MCF 10A (cell line): ENCODE results near the gene MED10. TPM values are rescaled to one million over a fixed set of nuclear protein-coding genes. Genes with fewer than 3 reads are reported as not detected.

Source experiments
- BruUV-seq: library from RNA; stranded (reverse); fragments of 400-500 nt; replicated peaks from 2 replicates; lab custom pipeline; 2021; lab: Mats Ljungman, UMichigan
- CTCF ChIA-PET: fragments of 300-600 bp; sonication (Branson Sonifier 250); formaldehyde crosslinking; extraction: SDS; loops from one replicate; lab custom pipeline; 2021; ENCODE audit warnings: antibody characterized with exemption, inconsistent platforms; lab: Yijun Ruan, JAX
- POLR2A ChIA-PET: fragments of 300-600, 350-650 bp; sonication (Branson Sonifier 250); formaldehyde crosslinking; extraction: SDS; loops from one replicate; lab custom pipeline; 2020; ENCODE audit warnings: antibody characterized with exemption, inconsistent platforms; lab: Yijun Ruan, JAX
- DNase-seq: peaks from one replicate; pipeline ENCODE4 v3.0.0-alpha.2; 2018; ENCODE audit not compliant: unreplicated experiment
- H3K27ac Mint-ChIP-seq: one replicate; pipeline ENCODE4 v1.8.0; 2022; ENCODE audit warnings: mild to moderate bottlenecking, low read depth, mixed read lengths; ENCODE audit not compliant: unreplicated experiment
- H3K27me3 Mint-ChIP-seq: one replicate; pipeline ENCODE4 v1.8.0; 2022; ENCODE audit warnings: mixed read lengths; ENCODE audit not compliant: insufficient read depth, unreplicated experiment
- H3K36me3 Mint-ChIP-seq: one replicate; pipeline ENCODE4 v1.8.0; 2022; ENCODE audit warnings: mild to moderate bottlenecking, moderate library complexity, mixed read lengths; ENCODE audit not compliant: insufficient read depth, unreplicated experiment
- H3K4me1 Mint-ChIP-seq: one replicate; pipeline ENCODE4 v1.8.0; 2022; ENCODE audit warnings: mixed read lengths; ENCODE audit not compliant: insufficient read depth, unreplicated experiment
- H3K4me3 Mint-ChIP-seq: one replicate; pipeline ENCODE4 v1.8.0; 2022; ENCODE audit warnings: mild to moderate bottlenecking, moderate library complexity, mixed read lengths; ENCODE audit not compliant: unreplicated experiment
- H3K9me3 Mint-ChIP-seq: one replicate; pipeline ENCODE4 v1.8.0; 2022; ENCODE audit warnings: mixed read lengths; ENCODE audit not compliant: unreplicated experiment
- CTCF ChIP-seq: fragments of 200-600 bp; IDR thresholded peaks from one replicate; pipeline ENCODE4 v1.8.0; 2022; ENCODE audit warnings: antibody characterized with exemption, mild to moderate bottlenecking; ENCODE audit not compliant: unreplicated experiment
- intact Hi-C: fragments of 100-400 bp; cut with micrococcal nuclease; formaldehyde crosslinking; loops from 2 replicates; pipeline ENCODE4 v1.14.1; 2022
- total RNA-seq: library from RNA; stranded (reverse); gene quantifications from 2 replicates; pipeline ENCODE4 v1.2.3, GENCODE V29; 2022

Gene MED10
- total RNA-seq, 1 experiment from 2014 or later = 85.1 TPM

GRCh38 chr5:6408627-6409446 lies 30.5 kb upstream of the MED10 start:
- Mint-ChIP-seq H3K27me3 (peaks cover 20% of the 10 kb centered on the region), H3K9me3 (no peaks in the 10 kb centered on the region), H3K4me3 (no peak overlapping the region), H3K27ac (no peak overlapping the region), H3K36me3 (no peaks in the 10 kb centered on the region), H3K4me1 (no peaks in the 10 kb centered on the region)
- ChIA-PET CTCF (interaction anchor here (0.6 to 0.7 kb wide), 2 partner anchors 772 to 926 kb away, joined by 3 read pairs; no protein-coding TSS in a partner anchor), POLR2A (no interaction called here)
- TF ChIP-seq CTCF = no peak
- intact Hi-C loops = no loop called here
- no peak for DNase-seq
- BruUV-seq = no TSS peak

GRCh38 chr5:6408260-6408596 lies 29.9 kb upstream of the MED10 start:
- POLR2A ChIA-PET = no interaction called here
- TF ChIP-seq CTCF = no peak
- Mint-ChIP-seq H3K27ac (no peak overlapping the region), H3K36me3 (peaks cover 3% of the 10 kb centered on the region), H3K4me3 (no peak overlapping the region), H3K27me3 (peaks cover 15% of the 10 kb centered on the region), H3K9me3 (no peaks in the 10 kb centered on the region), H3K4me1 (no peaks in the 10 kb centered on the region)
- no peak for DNase-seq
- CTCF ChIA-PET = interaction anchor here (0.7 to 0.8 kb wide), 3 partner anchors 35 to 773 kb away, joined by 3 to 5 read pairs (median 3); no protein-coding TSS in a partner anchor
- BruUV-seq = no TSS peak
- intact Hi-C loops = no loop called here

GRCh38 chr5:6407558-6408259 lies 29.4 kb upstream of the MED10 start:
- Mint-ChIP-seq H3K36me3 (peaks cover 6% of the 10 kb centered on the region), H3K4me3 (no peak overlapping the region), H3K27ac (no peak overlapping the region), H3K27me3 (peaks cover 10% of the 10 kb centered on the region), H3K9me3 (no peaks in the 10 kb centered on the region), H3K4me1 (no peaks in the 10 kb centered on the region)
- ChIA-PET CTCF (interaction anchor here (0.5 to 0.8 kb wide), 3 partner anchors 34 to 395 kb away, joined by 3 to 5 read pairs (median 3); no protein-coding TSS in a partner anchor), POLR2A (no interaction called here)
- intact Hi-C loops = no loop called here
- DNase-seq = no peak
- no TSS peak for BruUV-seq
- TF ChIP-seq CTCF = no peak

GRCh38 chr5:6405591-6405990 lies 27.2 kb upstream of the MED10 start:
- Mint-ChIP-seq H3K27me3 (no peaks in the 10 kb centered on the region), H3K9me3 (no peaks in the 10 kb centered on the region)

More at GRCh38 chr5:6405591-6405990, 27.2 kb upstream of the MED10 start:
- CTCF ChIA-PET = no interaction called here
- TF ChIP-seq CTCF = no peak
- BruUV-seq = no TSS peak
- Mint-ChIP-seq H3K4me1 (peaks cover 5% of the 10 kb centered on the region), H3K4me3 (no peak overlapping the region), H3K27ac (no peak overlapping the region), H3K36me3 (peaks cover 6% of the 10 kb centered on the region)
- POLR2A ChIA-PET = no interaction called here
- intact Hi-C loops = no loop called here
- DNase-seq = no peak
